Nasal cavity respiratory epithelium epithelial cell of viscerocranial mucosa (primary cell): ENCODE data around the gene PSMD3. TPM values are rescaled to one million over a fixed set of nuclear protein-coding genes. Genes with fewer than 3 reads are reported as not detected.

Experiments used
- total RNA-seq: library from RNA; depleted of rRNA; stranded (reverse); fragments of >200 nt; gene quantifications from 2 replicates; pipeline ENCODE4 v1.2.3, GENCODE V29; 2014

The PSMD3 gene
- total RNA-seq: 93.3 and 93.6 TPM in 2 replicates

DNA sequence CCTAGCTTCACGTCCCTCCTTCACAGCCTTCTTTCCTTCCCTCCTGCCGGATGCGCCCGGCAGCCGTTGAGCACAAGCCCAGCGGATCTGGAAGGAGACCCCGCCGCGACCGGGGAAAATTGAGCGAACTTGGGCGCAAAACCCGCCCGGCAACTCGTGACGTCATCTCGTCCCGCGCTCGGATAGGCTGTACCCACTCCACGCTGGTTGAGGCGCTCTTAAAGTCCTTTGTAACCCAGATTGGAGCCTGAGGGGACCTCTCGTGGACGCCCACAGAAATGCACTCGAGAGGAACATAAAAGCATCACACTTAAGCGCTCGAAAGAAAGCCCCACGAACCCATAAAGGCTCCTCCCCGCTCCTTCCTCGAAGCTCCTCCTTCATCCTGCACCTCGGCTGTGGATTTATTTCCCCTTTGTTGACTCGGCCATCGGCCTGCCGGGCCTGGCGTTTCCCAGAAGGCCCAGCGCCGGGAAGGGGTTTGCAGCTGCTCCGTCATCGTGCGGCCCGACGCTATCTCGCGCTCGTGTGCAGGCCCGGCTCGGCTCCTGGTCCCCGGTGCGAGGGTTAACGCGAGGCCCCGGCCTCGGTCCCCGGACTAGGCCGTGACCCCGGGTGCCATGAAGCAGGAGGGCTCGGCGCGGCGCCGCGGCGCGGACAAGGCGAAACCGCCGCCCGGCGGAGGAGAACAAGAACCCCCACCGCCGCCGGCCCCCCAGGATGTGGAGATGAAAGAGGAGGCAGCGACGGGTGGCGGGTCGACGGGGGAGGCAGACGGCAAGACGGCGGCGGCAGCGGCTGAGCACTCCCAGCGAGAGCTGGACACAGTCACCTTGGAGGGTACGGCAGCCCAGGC lies at the start of gene PSMD3:
Gene PSMD3 (plus strand): TSS at position 457 of the 856 bp plus-strand sequence. CDS start 164 bp downstream, at position 621.

DNA sequence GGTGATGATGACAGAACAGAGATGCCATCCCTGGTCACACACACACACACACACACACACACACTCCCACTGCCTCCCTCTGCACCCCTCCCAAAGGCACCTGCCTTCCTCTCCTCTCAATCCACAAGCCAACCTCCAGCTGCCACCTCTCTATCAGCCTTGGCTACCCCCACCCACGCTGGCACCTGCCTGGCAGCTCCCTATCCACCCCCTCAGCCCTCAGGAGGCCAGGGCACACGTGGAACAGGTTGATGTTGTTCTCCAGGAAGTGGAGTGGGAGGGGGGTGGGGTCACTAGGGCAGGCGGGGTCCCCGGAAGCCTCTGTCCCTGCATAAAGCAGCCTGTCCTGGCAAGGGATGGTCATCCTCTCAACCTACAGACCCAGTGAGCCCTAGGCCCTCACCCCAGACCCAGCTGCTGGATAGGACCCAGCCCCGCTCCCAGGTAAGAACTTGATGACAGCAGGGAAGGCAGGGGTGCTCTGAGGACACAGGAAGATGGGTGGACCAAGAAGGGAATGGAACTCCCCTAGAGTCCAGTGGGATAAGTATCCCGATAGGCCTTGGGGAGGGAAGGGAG lies 17.9 kb upstream of the PSMD3 start, which contains the start of gene GSDMA:
Gene GSDMA (plus strand): TSS at position 363 of the 579 bp plus-strand sequence. CDS start 2,684 bp downstream, outside the sequence.

DNA sequence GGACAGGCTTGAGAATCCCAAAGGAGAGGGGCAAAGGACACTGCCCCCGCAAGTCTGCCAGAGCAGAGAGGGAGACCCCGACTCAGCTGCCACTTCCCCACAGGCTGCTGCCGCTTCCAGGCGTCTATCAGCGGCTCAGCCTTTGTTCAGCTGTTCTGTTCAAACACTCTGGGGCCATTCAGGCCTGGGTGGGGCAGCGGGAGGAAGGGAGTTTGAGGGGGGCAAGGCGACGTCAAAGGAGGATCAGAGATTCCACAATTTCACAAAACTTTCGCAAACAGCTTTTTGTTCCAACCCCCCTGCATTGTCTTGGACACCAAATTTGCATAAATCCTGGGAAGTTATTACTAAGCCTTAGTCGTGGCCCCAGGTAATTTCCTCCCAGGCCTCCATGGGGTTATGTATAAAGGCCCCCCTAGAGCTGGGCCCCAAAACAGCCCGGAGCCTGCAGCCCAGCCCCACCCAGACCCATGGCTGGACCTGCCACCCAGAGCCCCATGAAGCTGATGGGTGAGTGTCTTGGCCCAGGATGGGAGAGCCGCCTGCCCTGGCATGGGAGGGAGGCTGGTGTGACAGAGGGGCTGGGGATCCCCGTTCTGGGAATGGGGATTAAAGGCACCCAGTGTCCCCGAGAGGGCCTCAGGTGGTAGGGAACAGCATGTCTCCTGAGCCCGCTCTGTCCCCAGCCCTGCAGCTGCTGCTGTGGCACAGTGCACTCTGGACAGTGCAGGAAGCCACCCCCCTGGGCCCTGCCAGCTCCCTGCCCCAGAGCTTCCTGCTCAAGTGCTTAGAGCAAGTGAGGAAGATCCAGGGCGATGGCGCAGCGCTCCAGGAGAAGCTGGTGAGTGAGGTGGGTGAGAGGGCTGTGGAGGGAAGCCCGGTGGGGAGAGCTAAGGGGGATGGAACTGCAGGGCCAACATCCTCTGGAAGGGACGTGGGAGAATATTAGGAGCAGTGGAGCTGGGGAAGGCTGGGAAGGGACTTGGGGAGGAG lies 34.7 kb downstream of the PSMD3 start, which contains the start of gene CSF3:
Gene CSF3 (plus strand): TSS at position 436 of the 993 bp plus-strand sequence. CDS start 35 bp downstream, at position 471.

Other genes with a start within 250 kb of the PSMD3 start
- gene GRB7, start 242.9 kb upstream of the PSMD3 start, total RNA-seq: 11.3 and 12.0 TPM in 2 replicates
- under 0.01 and 0.57 TPM in 2 replicates for gene IKZF3, start 116.5 kb upstream of the PSMD3 start, total RNA-seq
- gene ZPBP2, start 112.6 kb upstream of the PSMD3 start, total RNA-seq: not detected in 2 replicates
- gene GSDMB, start 62.2 kb upstream of the PSMD3 start, total RNA-seq: 4.1 and 9.0 TPM in 2 replicates
- 28.7 and 43.4 TPM in 2 replicates for gene ORMDL3, start 53.2 kb upstream of the PSMD3 start, total RNA-seq
- not detected in 2 replicates for gene LRRC3C, start 53.1 kb upstream of the PSMD3 start, total RNA-seq
- 0.21 and 7.9 TPM in 2 replicates for gene GSDMA, start 17.8 kb upstream of the PSMD3 start, total RNA-seq
- 0.34 TPM in 1 of 2 replicates, not detected in the other for gene CSF3, start 34.6 kb downstream of the PSMD3 start, total RNA-seq
- gene MED24, start 73.6 kb downstream of the PSMD3 start, total RNA-seq: 20.2 and 32.7 TPM in 2 replicates
- gene THRA, start 82.2 kb downstream of the PSMD3 start, total RNA-seq: 4.4 and 16.2 TPM in 2 replicates
- 1.7 and 5.7 TPM in 2 replicates for gene NR1D1, start 119.8 kb downstream of the PSMD3 start, total RNA-seq
- gene MSL1, start 141.2 kb downstream of the PSMD3 start, total RNA-seq: 28.7 and 52.5 TPM in 2 replicates
- 19.3 and 24.3 TPM in 2 replicates for gene CASC3, start 159.7 kb downstream of the PSMD3 start, total RNA-seq
- gene RAPGEFL1, start 196.7 kb downstream of the PSMD3 start, total RNA-seq: 13.7 and 26.3 TPM in 2 replicates
- 10.3 and 14.5 TPM in 2 replicates for gene WIPF2, start 238.5 kb downstream of the PSMD3 start, total RNA-seq